22Rv1 (cell line): ENCODE data around the gene TUB.

Experiments
- H3K27ac ChIP-seq: fragments of 450-650 bp; 2 replicates; pipeline ENCODE4 v1.5.1; 2017
- CTCF ChIP-seq: fragments of 450-650 bp; IDR thresholded peaks from 2 replicates; pipeline ENCODE4 v1.5.1; 2017; ENCODE audit warnings: mild to moderate bottlenecking
- ZFX ChIP-seq: fragments of 450-650 bp; IDR thresholded peaks from 2 replicates; pipeline ENCODE4 v1.6.1; 2017; ENCODE audit warnings: antibody characterized with exemption, borderline replicate concordance

TUB gene

GRCh38 chr11:8080674-8081590 is at the start of gene TUB:
Gene TUB (plus strand): TSS chr11:8081211. CDS start chr11:8081511, 300 bp downstream.
- H3K27ac ChIP-seq: no peak within 1 kb of the TSS
- TF ChIP-seq CTCF (no peak), ZFX (no peak)

GRCh38 chr11:8031248-8032115 is 49.5 kb upstream of the TUB start:
- no peak for TF ChIP-seq CTCF

GRCh38 chr11:8032122-8032521 is 48.9 kb upstream of the TUB start:
- H3K27ac ChIP-seq: no peak overlapping the region
- TF ChIP-seq CTCF: no peak
- TF ChIP-seq ZFX: no peak

More at GRCh38 chr11:8031248-8032115, 49.5 kb upstream of the TUB start:
- no peak overlapping the region for H3K27ac ChIP-seq

- H3K27ac ChIP-seq: no peak overlapping the region
- no peak for TF ChIP-seq CTCF
- TF ChIP-seq ZFX: no peak
Measured at GRCh38 chr11:8032576-8033304, 48.3 kb upstream of the TUB start.

- H3K27ac ChIP-seq: no peak overlapping the region
- no peak for TF ChIP-seq ZFX
- peak; percentile 90 for TF ChIP-seq CTCF
Measured at GRCh38 chr11:8033305-8034105, 47.5 kb upstream of the TUB start.

GRCh38 chr11:8034106-8034585 is 46.9 kb upstream of the TUB start:
- TF ChIP-seq CTCF: no peak
- no peak for TF ChIP-seq ZFX
- no peak overlapping the region for H3K27ac ChIP-seq
